Esophagus muscularis mucosa (tissue), 3 donors: Measurements from ENCODE around the gene S100A3.
"Not testable (repeated sequence)": the region's sequence is repeated elsewhere in the genome, so short reads cannot be mapped to it uniquely, and the experiment has no call there.

Source experiments
- CTCF ChIP-seq, 3 experiments: fragments of 200-600 bp in 2 of 3; fragments of 450-650 bp in 1 of 3; sonication (generic) in 2 of 3; IDR thresholded peaks; one replicate each; pipeline ENCODE4 v1.5.1; 2017 to 2019; ENCODE audit warnings: antibody characterized with exemption in 3 of 3, mild to moderate bottlenecking in 2 of 3, moderate library complexity in 1 of 3
- POLR2A ChIP-seq: fragments of 450-650 bp; IDR thresholded peaks from one replicate; pipeline ENCODE4 v1.6.1; 2017; ENCODE audit warnings: antibody characterized with exemption, moderate library complexity, mild to moderate bottlenecking, low read depth
- POLR2AphosphoS5 ChIP-seq, 2 donors: sonication (generic); formaldehyde crosslinking; IDR thresholded peaks; one replicate each; pipeline ENCODE4 v1.6.1; 2017; ENCODE audit warnings: antibody characterized with exemption in 2 of 2

DNA sequence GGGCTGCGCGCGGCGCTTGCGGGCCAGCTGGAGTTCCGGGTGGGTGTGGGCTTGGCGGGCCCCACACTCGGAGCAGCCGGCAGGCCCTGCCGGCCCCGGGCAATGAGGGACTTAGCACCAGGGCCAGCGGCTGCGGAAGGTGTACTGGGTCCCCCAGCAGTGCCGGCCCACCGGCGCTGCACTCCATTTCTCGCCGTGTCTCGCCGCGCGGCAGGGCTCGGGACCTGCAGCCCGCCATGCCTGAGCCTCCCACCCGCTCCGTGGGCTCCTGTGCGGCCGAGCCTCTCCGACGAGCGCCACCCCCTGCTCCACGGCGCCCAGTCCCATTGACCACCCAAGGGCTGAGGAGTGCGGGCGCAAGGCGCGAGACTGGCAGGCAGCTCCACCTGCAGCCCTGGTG lies 27.2 kb downstream of the S100A3 start:
- TF ChIP-seq POLR2AphosphoS5 (IDR thresholded peaks at IDR 0.05); CTCF (IDR thresholded peaks at IDR 0.05); POLR2A: not testable (repeated sequence)
